Hepatocyte (in vitro differentiated cells): ENCODE results near the gene ITGB1BP1. TPM values are rescaled to one million over a fixed set of nuclear protein-coding genes. Genes with fewer than 3 reads are reported as not detected.

ENCODE experiments used
- DNase-seq: peaks from one replicate; pipeline ENCODE4 v3.0.0-alpha.2; 2016; ENCODE audit warnings: low spot score
- H2AFZ ChIP-seq: fragments of 200-600 bp; sonication (generic); 2 replicates; pipeline ENCODE4 v1.6.0; 2016; ENCODE audit warnings: antibody characterized with exemption, mild to moderate bottlenecking
- H3K27ac ChIP-seq: fragments of 200-600 bp; sonication (generic); 2 replicates; pipeline ENCODE4 v1.5.1; 2016; ENCODE audit warnings: mild to moderate bottlenecking
- H3K27me3 ChIP-seq: fragments of 200-600 bp; sonication (generic); 2 replicates; pipeline ENCODE4 v1.6.1; 2016
- H3K36me3 ChIP-seq: fragments of 200-600 bp; sonication (generic); replicated peaks from 2 replicates; pipeline ENCODE4 v1.5.1; 2016; ENCODE audit warnings: low read depth; ENCODE audit not compliant: insufficient read depth
- H3K4me1 ChIP-seq: fragments of 200-600 bp; sonication (generic); 2 replicates; pipeline ENCODE4 v1.5.1; 2016; ENCODE audit warnings: mild to moderate bottlenecking, moderate library complexity; ENCODE audit not compliant: insufficient read depth
- H3K4me2 ChIP-seq: fragments of 200-600 bp; sonication (generic); 2 replicates; pipeline ENCODE4 v1.6.0; 2016
- H3K4me3 ChIP-seq: fragments of 200-600 bp; sonication (generic); 2 replicates; pipeline ENCODE4 v1.5.1; 2016; ENCODE audit warnings: mild to moderate bottlenecking
- H3K79me2 ChIP-seq: fragments of 200-600 bp; sonication (generic); 2 replicates; pipeline ENCODE4 v1.6.0; 2017; ENCODE audit warnings: mild to moderate bottlenecking
- H3K9me2 ChIP-seq: fragments of 200-600 bp; sonication (generic); replicated peaks from 2 replicates; pipeline ENCODE4 v1.6.0; 2017; ENCODE audit warnings: mild to moderate bottlenecking; ENCODE audit not compliant: insufficient read depth
- H3K9me3 ChIP-seq: fragments of 200-600 bp; sonication (generic); 2 replicates; pipeline ENCODE4 v1.5.1; 2016; ENCODE audit warnings: low read depth, mild to moderate bottlenecking
- H4K20me1 ChIP-seq: fragments of 200-600 bp; sonication (generic); 2 replicates; pipeline ENCODE4 v1.6.0; 2016; ENCODE audit warnings: mild to moderate bottlenecking; ENCODE audit not compliant: insufficient read depth, poor library complexity, severe bottlenecking
- CTCF ChIP-seq: fragments of 200-600 bp; sonication (generic); IDR thresholded peaks from 2 replicates; pipeline ENCODE4 v1.5.1; 2016; ENCODE audit warnings: antibody characterized with exemption, mild to moderate bottlenecking; ENCODE audit not compliant: poor library complexity
- EZH2 ChIP-seq: fragments of 200-600 bp; sonication (generic); IDR thresholded peaks from 2 replicates; pipeline ENCODE4 v1.6.1; 2016; ENCODE audit warnings: antibody characterized with exemption, mild to moderate bottlenecking, borderline replicate concordance
- EZH2phosphoT487 ChIP-seq: fragments of 200-600 bp; sonication (generic); IDR thresholded peaks from one replicate; pipeline ENCODE4 v1.6.1; 2018; ENCODE audit warnings: antibody characterized with exemption, mild to moderate bottlenecking, low read depth, moderate library complexity; ENCODE audit not compliant: unreplicated experiment, severe bottlenecking
- WGBS: methylation state at CpG from one replicate; pipeline ENCODE4 v1.1.6; 2016; ENCODE audit warnings: low lambda C conversion rate; ENCODE audit errors: missing lambda C conversion rate; 5-methylcytosine and 5-hydroxymethylcytosine counted together
- polyA plus RNA-seq: library from polyadenylated mRNA; unstranded; fragments of >200 nt; fragmentation: Nextera tagmentation; extraction: Ambion mirVana; gene quantifications from 2 replicates; pipeline ENCODE4 v1.2.1, GENCODE V29; 2016
- total RNA-seq: library from RNA; depleted of rRNA; stranded (reverse); fragments of >200 nt; gene quantifications from 2 replicates; pipeline ENCODE4 v1.2.3, GENCODE V29; 2014

Gene ITGB1BP1
- total and polyA plus RNA-seq, 2 experiments from 2014 or later, result 17.4 to 51.8 TPM

DNA sequence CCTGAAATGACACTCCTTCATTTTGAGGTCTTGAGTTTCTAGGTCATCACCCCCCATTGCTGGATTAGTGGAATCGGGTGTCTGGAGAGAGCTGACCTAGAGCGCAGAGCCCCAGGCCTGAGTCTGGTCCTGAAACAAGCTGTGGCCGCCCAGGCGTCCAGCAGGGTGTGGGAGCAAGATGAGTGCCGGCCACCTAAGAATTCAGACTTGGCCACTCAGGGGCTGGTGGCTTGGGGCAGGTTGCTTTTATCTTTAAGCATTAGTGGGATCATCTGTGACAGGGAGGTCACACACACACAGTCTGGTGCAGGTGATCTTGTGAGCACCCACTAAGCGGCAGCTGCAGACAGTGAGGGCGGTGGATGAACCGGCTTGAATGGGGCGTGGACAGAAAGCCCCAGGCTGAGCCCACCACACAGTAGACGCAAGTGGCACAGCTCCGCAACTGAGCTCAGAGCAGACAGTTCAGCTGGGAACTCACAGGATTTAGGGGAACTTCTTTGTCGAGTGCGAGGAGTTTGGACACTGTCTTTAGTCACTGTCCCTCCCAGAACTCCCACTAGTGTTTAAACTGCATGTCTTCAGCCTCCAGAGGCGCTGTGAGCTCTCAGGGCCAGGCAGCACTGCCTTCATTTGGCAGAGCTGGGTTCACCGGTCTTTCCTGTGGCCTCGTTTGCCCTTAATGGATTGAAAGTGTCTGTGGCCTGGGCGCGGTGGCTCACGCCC lies 21.5 kb downstream of the ITGB1BP1 start:
- Histone ChIP-seq H3K9me3 (no peaks in the 10 kb centered on the region), H3K79me2 (no peaks in the 10 kb centered on the region), H3K27me3 (no peaks in the 10 kb centered on the region), H3K36me3 (no peaks in the 10 kb centered on the region), H2AFZ (no peak overlapping the region), H3K4me2 (no peak overlapping the region), H3K4me3 (no peak overlapping the region), H4K20me1 (no peaks in the 10 kb centered on the region), H3K9me2 (no peaks in the 10 kb centered on the region), H3K4me1 (no peaks in the 10 kb centered on the region), H3K27ac (no peak overlapping the region)
- no peak for TF ChIP-seq EZH2
- TF ChIP-seq CTCF, result no peak
- TF ChIP-seq EZH2phosphoT487, result no peak
- no peak for DNase-seq
- WGBS, result 95% methylated on average over 18 of the region's 19 CpGs

DNA sequence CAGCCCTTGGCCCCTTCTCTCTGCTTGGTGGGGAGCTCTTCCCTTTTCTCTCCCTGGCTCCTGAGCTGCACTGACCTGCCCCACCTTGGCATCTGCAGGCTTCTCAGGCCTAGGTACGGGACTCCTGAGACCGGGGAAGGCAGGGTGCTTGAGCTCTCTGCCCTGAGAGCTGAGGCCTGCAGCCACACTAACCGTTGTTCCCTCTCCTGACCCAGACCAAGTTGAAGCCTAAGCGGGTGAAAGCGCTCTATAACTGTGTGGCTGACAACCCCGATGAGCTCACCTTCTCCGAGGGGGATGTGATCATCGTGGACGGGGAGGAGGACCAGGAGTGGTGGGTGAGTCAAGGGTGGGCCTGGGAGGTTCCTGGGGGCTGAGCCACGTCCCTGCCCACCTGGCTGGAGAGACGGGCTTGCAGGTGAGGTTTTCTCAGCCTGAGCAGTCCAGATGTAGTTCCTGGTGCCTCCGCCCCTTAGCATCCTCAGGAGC lies 22.2 kb downstream of the ITGB1BP1 start:
- H4K20me1 ChIP-seq, result no peaks in the 10 kb centered on the region
- no peaks in the 10 kb centered on the region for H3K27me3 ChIP-seq
- H3K36me3 ChIP-seq, result no peaks in the 10 kb centered on the region
- DNase-seq, result no peak
- TF ChIP-seq EZH2phosphoT487, result no peak
- no peak for TF ChIP-seq EZH2
- TF ChIP-seq CTCF, result no peak
- H3K4me1 ChIP-seq, result no peaks in the 10 kb centered on the region
- H2AFZ ChIP-seq, result no peak overlapping the region
- H3K4me3 ChIP-seq, result no peak overlapping the region
- no peaks in the 10 kb centered on the region for H3K9me3 ChIP-seq
- no peak overlapping the region for H3K4me2 ChIP-seq
- H3K79me2 ChIP-seq, result no peaks in the 10 kb centered on the region
- WGBS, result 94% methylated on average over 12 of the region's 12 CpGs
- no peak overlapping the region for H3K27ac ChIP-seq
- no peaks in the 10 kb centered on the region for H3K9me2 ChIP-seq

GRCh38 chr2:9400268-9401058 lies 22.9 kb downstream of the ITGB1BP1 start:
- Histone ChIP-seq H3K27me3 (no peaks in the 10 kb centered on the region), H3K4me2 (no peak overlapping the region), H3K4me3 (no peak overlapping the region), H3K9me2 (no peaks in the 10 kb centered on the region), H3K4me1 (no peaks in the 10 kb centered on the region), H3K27ac (no peak overlapping the region), H3K36me3 (no peaks in the 10 kb centered on the region), H2AFZ (no peak overlapping the region), H3K9me3 (no peaks in the 10 kb centered on the region), H4K20me1 (no peaks in the 10 kb centered on the region), H3K79me2 (no peaks in the 10 kb centered on the region)
- TF ChIP-seq CTCF (no peak), EZH2 (no peak), EZH2phosphoT487 (no peak)
- WGBS, result 94% methylated on average over 10 of the region's 12 CpGs
- no peak for DNase-seq
